ENCODE measurements around the gene KHK. TPM values are rescaled to one million over a fixed set of nuclear protein-coding genes. Genes with fewer than 3 reads are reported as not detected.
A peak's percentile ranks its signal among the peaks of the same experiment; 100 is the strongest.
"Not testable (repeated sequence)": the region's sequence is repeated elsewhere in the genome, so short reads cannot be mapped to it uniquely, and the experiment has no call there.

KHK gene
- total and polyA plus RNA-seq, 9 donors = 1.3 to 10.7 (median 5.2) TPM

- no peaks in the 10 kb centered on the region for H3K36me3 ChIP-seq
- peak in 1 of 5 donors; percentile 40 for DNase-seq
- 22 to 31% (median 28%) methylated on average over 13 to 14 of the region's 14 CpGs for WGBS, 3 donors
- peak overlapping the region; percentile 42 for H3K4me3 ChIP-seq
- H3K4me1 ChIP-seq (ENCODE audit: insufficient read depth) = peaks cover 4% of the 10 kb centered on the region
- H3K27me3 ChIP-seq = no peaks in the 10 kb centered on the region
- intact Hi-C loops (cut with DNase I) = no loop called here
- H3K9me3 ChIP-seq = no peaks in the 10 kb centered on the region
- TF ChIP-seq CTCF (IDR thresholded peaks at IDR 0.05) (no peak), EP300 (IDR thresholded peaks at IDR 0.05) (no peak), POLR2A (IDR thresholded peaks at IDR 0.05) (no peak)
- H3K27ac ChIP-seq = no peak overlapping the region
Observed at GRCh38 chr2:27117995-27118524, 31.5 kb downstream of the KHK start.

- no peak within 1 kb of the TSS for H3K27ac ChIP-seq
Observed at GRCh38 chr2:27118525-27119329, 32.2 kb downstream of the KHK start, which contains the start of gene CGREF1. TSS of gene CGREF1 (minus strand) at chr2:27119128. CDS start at chr2:27104366, 14,762 bp downstream.

GRCh38 chr2:27119330-27119670 lies 32.7 kb downstream of the KHK start:
- H3K9me3 ChIP-seq; intact Hi-C loops (cut with DNase I); DNase-seq; H3K27me3 ChIP-seq; H3K4me1 ChIP-seq (ENCODE audit: insufficient read depth); H3K27ac ChIP-seq; H3K36me3 ChIP-seq: not testable (repeated sequence)
- 66 to 83% (median 82%) methylated on average over 8 of the region's 8 CpGs for WGBS, 3 donors
- peak overlapping the region; percentile 42 for H3K4me3 ChIP-seq

More at GRCh38 chr2:27118525-27119329, 32.2 kb downstream of the KHK start, which contains the start of gene CGREF1:
- 1% methylated on average over 45 to 84 of the region's 84 CpGs for WGBS, 3 donors
- intact Hi-C loops (cut with DNase I) = no loop called here
- TF ChIP-seq POLR2A (IDR thresholded peaks at IDR 0.05) = no peak
- no peak for TF ChIP-seq EP300 (IDR thresholded peaks at IDR 0.05)
- no peak for TF ChIP-seq CTCF (IDR thresholded peaks at IDR 0.05)
- Histone ChIP-seq H3K27me3 (no peaks in the 10 kb centered on the region), H3K36me3 (no peaks in the 10 kb centered on the region), H3K4me1 (ENCODE audit: insufficient read depth) (peaks cover 4% of the 10 kb centered on the region), H3K9me3 (no peaks in the 10 kb centered on the region), H3K4me3 (peak within 1 kb of the TSS; percentile 42)
- peak in 2 of 5 donors; percentile 42 to 58 for DNase-seq

GRCh38 chr2:27121906-27122305 lies 35.3 kb downstream of the KHK start:
- no peak for DNase-seq
- WGBS, 3 donors = 81 to 86% (median 85%) methylated on average over 2 of the region's 2 CpGs
- peaks cover 4% of the 10 kb centered on the region for H3K4me1 ChIP-seq (ENCODE audit: insufficient read depth)
- H3K27me3 ChIP-seq = no peaks in the 10 kb centered on the region
- no peak overlapping the region for H3K27ac ChIP-seq
- H3K4me3 ChIP-seq = no peak overlapping the region
- TF ChIP-seq CTCF (IDR thresholded peaks at IDR 0.05) (no peak), EP300 (IDR thresholded peaks at IDR 0.05) (no peak), POLR2A (IDR thresholded peaks at IDR 0.05) (no peak)
- no peaks in the 10 kb centered on the region for H3K9me3 ChIP-seq
- H3K36me3 ChIP-seq = no peaks in the 10 kb centered on the region
- intact Hi-C loops (cut with DNase I) = no loop called here

GRCh38 chr2:27122791-27123190 lies 36.2 kb downstream of the KHK start:
- TF ChIP-seq EP300 (IDR thresholded peaks at IDR 0.05) (no peak), POLR2A (IDR thresholded peaks at IDR 0.05) (no peak), CTCF (IDR thresholded peaks at IDR 0.05) (no peak)
- WGBS, 3 donors = 79 to 86% (median 85%) methylated on average over 7 of the region's 7 CpGs
- intact Hi-C loops (cut with DNase I) = no loop called here
- no peak for DNase-seq
- Histone ChIP-seq H3K27ac (no peak overlapping the region), H3K36me3 (no peaks in the 10 kb centered on the region), H3K27me3 (no peaks in the 10 kb centered on the region), H3K4me1 (ENCODE audit: insufficient read depth) (peaks cover 4% of the 10 kb centered on the region), H3K9me3 (no peaks in the 10 kb centered on the region), H3K4me3 (no peak overlapping the region)
